CD1c-positive myeloid dendritic cell (primary cell): ENCODE measurements around the gene CRELD1.
"Not testable (repeated sequence)": the region's sequence is repeated elsewhere in the genome, so short reads cannot be mapped to it uniquely, and the experiment has no call there.

Source experiments
- DNase-seq: peaks from one replicate; pipeline ENCODE4 v3.0.0-alpha.2; 2016; ENCODE audit errors: extremely low spot score

Gene CRELD1, protein sequence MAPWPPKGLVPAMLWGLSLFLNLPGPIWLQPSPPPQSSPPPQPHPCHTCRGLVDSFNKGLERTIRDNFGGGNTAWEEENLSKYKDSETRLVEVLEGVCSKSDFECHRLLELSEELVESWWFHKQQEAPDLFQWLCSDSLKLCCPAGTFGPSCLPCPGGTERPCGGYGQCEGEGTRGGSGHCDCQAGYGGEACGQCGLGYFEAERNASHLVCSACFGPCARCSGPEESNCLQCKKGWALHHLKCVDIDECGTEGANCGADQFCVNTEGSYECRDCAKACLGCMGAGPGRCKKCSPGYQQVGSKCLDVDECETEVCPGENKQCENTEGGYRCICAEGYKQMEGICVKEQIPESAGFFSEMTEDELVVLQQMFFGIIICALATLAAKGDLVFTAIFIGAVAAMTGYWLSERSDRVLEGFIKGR

DNA sequence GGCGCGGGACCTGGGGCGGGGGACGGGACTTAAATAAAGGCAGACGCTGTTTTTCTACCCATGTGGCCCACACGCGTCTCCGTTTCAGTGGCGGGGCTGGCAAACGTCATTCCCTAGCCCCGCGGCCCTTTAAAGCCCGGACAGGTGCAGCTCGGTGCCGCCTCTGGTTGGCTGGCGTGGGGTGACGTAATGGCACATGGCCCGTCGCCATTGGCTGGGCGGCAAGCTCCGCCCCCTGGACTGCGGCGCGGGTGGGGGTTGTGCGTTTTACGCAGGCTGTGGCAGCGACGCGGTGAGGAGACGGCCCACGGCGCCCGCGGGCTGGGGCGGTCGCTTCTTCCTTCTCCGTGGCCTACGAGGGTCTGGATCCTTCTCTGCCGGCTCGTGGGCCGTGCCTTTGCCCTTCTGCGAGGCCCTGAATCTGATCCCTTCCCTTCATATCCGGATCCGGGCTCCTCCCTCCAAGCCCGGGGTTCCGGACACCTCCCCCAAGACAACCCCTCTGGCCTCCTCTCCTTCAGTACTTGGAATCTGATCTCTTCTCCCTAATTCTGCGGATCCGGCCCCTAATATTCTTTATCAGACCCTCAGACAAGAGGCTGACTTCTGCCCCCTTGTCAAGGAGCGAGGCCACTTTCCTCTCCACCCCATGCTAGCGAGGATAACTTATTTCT lies at the start of gene CRELD1:
CRELD1 (plus strand) TSS at position 274 of the 674 bp plus-strand sequence. CDS start 605 bp downstream, outside the sequence.
- peak; percentile 97 for DNase-seq

DNA sequence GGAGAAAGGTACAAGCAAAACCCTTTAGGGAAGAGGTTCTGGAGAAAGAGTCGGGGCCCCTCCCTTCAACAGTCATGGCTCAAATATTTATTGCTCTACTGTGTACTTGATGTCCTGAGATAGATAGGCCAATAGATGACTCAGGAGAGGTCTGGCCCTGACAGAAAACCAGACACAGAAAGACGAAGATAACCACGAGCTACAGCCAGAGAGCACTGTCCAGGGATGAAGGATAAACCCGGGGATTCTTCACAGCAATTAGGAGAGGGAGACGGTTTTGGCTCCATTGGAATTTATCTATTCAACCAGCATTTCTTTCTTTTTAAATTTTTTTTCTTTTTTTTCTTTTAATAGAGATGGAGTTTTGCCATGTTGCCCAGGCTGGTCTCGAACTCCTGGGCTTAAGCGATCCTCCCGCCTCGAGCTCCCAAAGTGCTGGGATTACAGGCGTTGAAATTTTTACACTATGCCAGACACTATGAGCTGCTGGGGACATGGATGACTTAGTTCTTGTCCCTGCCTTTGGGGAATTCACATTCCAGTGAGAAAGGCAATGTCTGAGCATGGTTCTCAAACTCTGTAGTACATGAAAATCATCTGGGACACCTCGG lies 49.0 kb upstream of the CRELD1 start:
- no peak for DNase-seq

DNA sequence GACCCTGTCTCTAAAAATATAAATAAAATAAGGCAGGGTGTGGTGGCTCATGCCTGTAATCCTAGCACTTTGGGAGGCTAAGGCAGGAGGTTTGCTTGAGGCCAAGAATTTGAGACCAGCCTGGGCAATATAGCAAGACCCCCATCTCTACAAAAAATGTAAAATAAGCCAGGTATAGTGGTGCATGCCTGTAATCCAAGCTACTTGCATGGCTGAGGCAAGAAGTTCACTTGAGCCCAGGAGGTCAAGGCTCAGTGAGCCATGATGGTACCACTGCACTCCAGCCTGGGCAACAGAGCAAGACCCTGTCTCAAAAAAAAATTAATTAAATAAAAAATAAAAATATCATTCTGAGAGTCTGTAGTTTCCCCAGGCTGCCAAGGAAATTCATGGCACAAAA lies 47.3 kb upstream of the CRELD1 start:
- DNase-seq: no peak

DNA sequence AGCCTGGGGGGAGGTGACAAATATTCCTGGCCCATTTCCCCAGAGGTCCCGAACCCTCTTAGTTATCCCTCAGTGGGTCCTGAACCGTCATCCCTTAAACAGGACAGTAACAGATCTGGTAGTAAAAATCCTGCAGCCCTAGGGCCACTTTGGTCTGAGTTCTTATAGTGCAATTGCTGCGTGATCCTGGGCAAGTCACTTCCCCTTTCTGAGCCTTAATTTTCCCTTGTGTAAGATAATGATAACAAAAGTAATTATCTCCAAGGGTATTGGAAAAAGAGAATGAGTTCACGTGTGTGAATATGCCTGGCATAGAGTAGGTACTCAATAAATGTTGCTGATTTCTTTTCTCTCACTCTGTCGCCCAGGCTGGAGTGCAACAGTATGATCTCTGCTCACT lies 46.2 kb upstream of the CRELD1 start:
- DNase-seq: no peak

DNA sequence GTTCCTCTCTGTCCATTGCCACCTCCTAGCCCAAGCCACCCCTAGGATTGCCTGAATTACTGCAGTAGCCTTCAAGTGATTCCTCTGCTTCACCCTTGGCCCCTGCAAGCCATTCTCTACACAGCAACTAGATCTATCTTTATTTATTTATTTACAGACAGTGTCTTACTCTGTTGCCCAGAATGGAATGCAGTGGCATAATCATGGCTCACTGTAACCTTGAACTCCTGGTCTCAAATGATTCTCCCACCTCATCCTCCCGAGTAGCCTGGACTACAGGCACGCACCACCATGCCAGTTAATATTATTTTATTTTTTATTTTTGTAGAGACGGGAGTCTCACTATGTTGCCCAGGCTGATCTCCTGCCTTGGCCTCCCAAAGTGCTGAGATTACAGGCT lies 45.1 kb upstream of the CRELD1 start:
- no peak for DNase-seq

DNA sequence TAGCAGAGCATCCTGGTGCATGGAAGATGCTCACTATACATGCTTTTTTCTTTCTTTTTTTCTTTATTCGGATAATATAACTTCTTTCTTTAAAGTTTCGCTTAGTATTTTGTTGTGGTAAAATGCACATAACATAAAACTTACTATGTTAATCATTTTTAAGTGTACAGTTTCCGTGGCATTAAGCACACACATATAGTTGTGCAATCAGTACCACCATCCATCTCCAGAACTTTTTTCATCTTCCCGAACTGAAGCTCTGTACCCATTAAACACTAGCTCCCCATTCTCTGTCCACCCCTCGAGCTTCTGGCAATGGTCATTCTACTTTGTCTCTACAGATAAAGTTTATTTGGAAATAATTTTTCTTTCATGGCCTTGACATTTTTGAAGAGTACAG lies 44.2 kb upstream of the CRELD1 start:
- no peak for DNase-seq

DNA sequence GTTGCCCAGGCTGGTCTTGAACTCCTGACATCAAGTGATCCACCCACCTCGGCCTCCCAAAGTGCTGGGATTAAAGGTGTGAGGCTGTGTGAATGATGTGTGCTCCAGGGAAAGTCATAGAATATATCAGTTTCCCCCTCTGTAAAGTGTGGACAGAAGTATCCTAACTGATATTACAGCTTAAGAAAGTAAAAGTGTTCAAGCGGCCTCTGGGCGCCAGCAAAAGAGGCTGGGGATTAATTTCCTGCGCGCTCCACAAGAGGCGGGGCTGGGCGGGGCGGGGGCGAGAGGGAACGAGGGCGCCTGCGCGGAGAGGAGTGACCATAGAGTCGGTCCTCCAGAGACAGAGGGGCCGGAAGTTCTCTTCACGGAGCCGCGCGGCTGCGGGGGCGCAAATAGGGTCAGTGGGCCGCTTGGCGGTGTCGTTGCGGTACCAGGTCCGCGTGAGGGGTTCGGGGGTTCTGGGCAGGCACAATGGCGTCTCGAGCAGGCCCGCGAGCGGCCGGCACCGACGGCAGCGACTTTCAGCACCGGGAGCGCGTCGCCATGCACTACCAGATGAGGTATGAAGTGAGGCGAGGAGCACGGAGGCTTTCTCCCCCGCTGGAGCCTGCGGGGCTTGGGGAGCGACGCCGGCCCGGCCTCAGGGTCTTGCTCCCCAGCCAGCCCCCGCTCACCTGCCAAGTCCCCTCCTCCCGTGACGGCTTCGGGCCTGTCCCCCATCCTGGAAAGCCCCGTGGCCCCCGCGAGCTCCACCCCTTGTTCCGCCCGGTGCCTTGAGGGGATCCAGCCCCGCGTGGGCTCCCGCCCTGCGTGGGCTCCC lies 43.2 kb upstream of the CRELD1 start, which contains the start of gene JAGN1:
JAGN1 (plus strand) TSS at position 362 of the 823 bp plus-strand sequence; CDS start at position 475, 113 bp downstream.
- peak; percentile 97 for DNase-seq

DNA sequence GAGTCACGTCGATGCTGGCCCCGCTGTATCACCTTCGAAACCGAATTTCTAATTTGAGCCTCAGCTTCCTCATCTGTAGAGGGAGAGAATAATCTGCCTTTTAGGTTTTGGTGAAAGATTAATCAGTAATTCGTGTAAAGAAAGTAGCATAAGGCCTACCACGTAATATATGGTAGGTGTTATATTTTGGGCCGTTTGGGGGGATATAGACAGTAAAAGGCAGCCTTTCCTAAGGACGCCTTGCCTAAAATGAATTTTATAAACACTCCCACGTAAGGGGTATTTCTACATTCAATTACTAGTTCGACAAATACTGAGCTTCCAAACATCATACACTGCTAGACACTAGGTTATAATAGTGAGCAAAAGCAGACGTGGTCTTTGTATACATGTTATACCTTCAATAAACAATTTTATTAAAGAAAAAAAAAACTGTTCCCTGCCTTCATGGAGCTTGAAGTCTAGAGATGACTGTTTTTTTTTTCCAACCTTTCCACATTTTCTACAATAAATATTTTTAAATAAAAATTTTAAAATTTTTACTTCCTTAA lies 42.5 kb upstream of the CRELD1 start:
- no peak for DNase-seq

DNA sequence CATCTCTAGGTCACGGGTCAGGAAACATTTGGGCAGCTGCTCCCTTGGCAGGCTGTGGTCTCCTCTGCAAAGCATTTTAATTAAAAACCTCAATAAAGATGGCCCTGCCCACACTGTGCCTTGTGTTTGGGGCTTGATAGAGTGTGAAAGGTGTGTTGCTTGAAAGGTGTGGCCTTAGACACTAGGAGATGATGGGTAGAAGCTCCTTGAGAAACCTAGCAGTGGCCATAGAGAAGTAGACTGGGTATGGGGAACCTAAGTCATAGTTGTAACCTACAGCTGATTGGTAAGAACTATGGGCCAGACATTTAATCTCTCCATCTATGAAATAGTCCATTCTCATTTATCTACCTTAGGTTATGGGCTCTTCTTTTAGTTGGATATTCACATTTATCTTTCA lies 39.9 kb upstream of the CRELD1 start:
- DNase-seq: no peak

DNA sequence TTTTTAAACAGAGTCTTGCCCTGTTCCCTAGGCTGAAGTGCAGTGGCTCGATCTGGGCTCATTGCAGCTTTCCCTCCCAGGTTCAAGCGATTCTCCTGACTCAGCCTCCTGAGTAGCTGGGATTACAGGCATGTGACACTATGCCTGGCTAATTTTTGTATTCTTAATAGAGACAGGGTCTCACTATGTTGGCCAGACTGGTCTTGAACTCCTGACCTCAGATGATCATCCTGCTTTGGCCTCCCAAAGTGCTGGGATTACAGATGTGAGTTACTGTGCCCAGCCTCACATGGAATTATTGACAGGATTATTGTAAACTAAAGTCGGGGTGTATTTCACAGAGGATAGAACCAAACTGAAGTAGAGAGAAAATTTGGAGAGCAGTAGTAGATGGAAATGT lies 37.9 kb upstream of the CRELD1 start:
- not testable (repeated sequence) for DNase-seq

DNA sequence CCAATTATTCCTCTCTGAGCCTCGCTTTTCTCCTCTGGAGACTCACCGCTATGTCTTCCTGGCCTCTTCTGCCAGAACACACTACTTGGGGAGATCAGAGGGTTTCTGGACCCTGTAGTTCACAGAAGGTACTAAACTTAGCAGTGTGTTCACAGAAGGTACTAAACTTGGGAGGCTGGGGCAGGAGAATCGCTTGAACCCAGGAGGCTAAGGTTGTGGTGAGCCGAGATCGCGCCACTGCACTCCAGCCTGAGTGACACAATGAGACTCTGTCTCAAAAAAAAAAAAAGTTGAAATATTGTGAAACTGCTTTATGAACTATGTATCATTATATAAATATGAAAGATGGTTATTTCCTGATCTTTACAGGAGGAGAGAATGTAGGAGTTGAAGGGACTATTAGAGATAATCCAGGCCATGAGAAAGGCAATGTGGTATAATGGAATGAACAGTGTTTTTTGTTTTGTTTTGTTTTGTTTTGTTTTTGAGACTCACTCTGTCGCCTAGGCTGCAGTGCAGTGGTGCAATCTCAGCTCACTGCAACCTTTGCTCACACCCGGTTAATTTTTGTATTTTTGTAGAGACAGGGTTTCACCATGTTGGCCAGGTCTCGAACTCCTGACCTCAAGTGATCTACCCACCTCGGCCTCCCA lies 36.8 kb upstream of the CRELD1 start:
- DNase-seq: not testable (repeated sequence)

DNA sequence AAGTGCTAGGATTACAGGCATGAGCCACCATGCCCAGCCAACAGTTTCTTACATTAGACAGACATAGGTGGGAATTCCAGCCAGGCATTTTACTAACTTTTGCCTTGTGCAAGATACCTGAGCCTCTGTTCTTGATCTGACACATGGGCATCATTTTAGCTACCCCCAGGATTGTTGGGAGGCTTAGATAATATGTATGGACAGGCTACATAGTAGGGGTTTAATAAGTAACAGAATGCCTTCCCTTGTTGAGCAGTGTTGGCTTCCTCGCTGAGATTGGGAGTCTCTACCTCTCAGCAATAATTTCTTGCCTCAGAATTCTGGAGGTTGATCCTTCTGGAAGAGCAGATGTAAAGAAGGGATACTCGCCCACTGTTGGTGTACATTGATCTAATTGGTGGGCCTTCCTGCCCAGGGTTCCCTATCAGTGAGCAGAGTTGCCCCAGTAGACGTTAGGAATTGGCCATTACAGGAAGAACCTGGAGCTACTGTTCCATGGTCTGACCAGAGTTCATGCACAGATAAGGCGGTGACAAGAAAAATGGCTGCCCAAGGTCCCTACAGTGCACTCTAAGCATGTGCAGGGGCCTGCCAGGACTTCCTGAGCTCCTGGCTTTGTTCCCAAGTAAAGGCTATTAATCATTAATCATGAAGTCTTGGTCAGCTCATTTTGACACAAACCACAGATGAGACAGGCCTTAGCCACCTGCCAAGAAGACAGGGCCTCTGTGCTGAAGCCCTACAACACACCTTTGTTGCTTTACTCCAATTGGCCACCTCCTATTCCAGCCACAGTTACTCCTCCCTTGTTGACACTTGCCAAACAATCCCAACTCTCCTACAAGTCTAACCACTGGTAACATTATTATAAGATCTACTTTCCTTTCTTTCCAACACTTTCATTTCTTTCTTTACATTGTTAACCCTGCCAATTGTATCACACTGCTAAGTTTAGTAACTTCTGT lies 35.9 kb upstream of the CRELD1 start:
- no peak for DNase-seq

DNA sequence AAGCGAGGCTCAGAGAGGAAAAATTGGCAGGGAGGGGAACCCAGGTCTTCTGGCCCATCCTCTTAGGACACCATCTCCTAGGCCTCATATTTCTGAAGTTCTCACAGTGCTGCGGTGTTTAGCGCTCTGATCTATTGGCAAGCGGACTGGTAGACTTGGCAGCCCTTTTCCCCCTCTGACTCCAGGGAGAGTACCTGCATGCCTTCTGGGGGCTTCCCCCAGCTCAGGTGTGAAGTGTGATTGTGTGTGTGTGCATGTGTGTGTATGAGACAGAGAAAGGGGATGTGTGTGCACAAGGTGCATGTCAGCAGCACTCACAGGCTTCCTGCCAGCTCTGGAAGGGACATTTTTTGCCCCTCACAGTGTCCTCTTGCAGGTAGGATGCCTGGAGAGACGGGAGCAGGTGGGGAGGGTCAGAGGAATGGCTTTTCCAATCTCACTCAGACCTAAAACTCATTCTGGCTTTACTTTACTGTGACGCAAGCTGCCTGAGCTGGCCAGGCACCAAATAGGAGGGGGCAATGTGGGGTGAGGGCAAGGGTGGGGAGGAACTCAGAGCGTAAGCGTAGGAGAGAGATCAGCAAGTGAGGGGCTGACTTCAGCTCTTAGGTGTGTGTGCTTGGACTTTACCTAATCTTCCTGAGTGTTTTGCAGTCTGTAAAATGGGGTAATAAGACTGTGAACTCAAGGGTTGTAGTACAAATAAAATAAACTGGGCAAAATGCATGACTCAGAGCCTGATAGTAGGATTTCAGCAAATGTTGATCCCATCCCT lies 35.0 kb upstream of the CRELD1 start:
- DNase-seq: no peak

DNA sequence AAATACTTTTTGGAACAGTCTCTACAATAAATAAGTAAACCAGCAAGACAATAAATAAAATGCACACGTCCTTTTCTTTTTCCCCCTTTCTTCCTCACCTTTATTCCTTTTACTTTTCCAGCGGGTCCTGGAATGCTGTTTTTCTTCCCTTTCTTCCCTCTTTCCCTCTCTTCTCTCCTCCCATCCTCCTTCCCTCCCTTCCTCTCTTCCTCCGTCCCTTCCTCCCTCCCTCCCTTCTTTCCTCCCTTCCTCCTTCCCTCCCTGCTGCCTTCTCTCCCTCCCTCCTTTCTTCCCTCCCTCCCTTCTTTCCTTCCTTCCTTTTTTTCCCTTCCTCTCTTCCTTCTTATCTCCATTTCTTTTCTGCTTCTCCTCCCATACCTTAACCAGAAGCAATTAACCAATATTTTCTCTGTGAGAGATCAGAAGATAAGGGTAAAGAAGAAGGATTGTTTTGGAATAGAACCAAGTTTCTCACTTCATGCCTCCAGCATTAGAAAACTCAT lies 34.3 kb upstream of the CRELD1 start:
- no peak for DNase-seq

DNA sequence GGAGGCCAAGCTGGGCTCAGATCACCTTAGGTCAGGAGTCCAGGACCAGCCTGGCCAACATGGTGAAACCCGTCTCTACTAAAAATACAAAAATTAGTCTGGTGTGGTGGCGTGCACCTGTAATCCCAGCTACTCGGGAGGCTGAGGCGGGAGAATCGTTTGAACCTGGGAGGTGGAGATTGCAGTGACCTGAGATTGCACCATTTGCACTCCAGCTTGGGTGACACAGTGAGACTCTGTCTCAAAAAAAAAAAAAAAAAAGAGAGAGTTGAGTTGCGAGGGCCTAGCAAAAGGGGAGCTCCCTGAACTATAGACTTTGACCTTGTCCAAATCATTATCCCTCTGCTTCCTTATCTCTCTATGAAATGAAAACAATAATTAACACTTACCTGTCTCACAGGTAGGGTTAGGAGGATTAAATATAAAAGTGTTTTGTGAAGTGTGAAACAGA lies 32.6 kb upstream of the CRELD1 start:
- not testable (repeated sequence) for DNase-seq

DNA sequence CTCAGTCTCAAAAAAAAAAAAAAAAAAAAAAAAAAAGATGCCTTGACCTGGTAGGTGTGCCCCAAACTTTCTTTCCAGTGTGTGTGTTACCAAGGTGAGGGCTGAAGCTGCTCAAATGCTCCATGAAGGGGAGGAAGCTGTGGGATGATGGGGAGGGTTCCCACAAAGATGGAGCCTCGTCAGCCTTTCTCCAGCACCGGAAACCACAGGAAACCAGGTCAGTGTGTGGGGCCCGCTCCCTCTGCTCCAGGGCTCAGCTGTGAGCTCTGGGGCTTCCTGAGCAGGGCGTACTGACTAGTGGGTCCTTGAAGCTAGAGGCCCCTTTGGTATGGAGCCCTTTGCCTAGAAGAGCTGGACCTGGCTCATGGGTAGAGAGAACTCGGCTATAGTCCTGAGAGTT lies 31.7 kb upstream of the CRELD1 start:
- no peak for DNase-seq

DNA sequence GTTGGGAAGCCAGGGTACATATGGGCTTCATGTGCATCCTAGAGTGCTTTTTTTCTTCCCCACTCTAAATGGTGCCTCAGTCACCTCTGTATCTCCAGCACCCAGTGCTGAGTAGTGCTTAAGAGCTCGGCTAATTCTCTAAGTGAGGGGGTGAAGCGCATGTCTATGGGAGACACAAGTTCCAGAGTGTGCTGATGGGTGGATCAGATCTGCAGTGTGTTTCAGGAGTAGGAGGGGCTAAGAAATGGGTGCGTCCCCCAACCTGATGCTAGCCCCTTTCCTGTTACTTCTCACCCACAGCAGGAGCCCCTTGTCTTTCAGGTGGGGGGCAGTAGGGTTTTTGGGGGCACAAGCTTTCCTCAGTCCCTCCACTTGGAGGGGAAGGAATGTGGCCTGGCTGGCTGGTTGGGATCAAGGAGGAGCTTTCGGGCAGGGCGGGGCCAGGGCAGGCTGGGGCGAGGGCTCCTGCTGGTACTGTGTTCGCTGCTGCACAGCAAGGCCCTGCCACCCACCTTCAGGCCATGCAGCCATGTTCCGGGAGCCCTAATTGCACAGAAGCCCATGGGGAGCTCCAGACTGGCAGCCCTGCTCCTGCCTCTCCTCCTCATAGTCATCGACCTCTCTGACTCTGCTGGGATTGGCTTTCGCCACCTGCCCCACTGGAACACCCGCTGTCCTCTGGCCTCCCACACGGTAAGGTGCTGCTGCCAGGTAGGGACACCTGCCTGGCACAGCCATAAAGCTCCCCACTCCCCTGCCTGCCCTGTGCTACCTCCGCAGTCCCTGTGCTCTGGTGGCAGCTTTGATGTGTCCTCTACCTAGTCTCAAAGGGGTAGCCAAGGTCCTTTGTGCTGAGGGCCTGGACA lies 31.0 kb upstream of the CRELD1 start, which contains the start of gene IL17RE:
IL17RE (plus strand) TSS at position 477 of the 866 bp plus-strand sequence; CDS start at position 562, 85 bp downstream.
- no peak for DNase-seq

DNA sequence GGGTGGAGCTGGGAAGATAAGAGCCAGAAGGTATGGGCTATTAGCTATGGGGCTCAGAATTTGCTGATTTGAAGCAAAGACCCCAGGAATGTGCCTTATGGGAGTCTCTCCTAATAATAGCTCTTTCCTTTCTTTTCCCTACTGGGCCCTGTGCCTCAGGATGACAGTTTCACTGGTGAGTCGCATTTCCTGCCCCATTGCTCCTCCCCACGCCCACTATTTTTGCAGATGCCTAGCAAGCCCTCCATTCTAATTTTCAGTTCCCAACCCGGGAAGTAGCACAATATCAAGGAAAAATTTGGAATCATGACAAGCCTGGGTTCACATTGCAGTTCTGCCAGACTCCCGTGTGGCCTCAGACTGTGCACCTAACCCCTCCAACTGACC lies 30.4 kb upstream of the CRELD1 start:
- peak; percentile 56 for DNase-seq
